ENCODE data around the gene RHBDL3.

DNA sequence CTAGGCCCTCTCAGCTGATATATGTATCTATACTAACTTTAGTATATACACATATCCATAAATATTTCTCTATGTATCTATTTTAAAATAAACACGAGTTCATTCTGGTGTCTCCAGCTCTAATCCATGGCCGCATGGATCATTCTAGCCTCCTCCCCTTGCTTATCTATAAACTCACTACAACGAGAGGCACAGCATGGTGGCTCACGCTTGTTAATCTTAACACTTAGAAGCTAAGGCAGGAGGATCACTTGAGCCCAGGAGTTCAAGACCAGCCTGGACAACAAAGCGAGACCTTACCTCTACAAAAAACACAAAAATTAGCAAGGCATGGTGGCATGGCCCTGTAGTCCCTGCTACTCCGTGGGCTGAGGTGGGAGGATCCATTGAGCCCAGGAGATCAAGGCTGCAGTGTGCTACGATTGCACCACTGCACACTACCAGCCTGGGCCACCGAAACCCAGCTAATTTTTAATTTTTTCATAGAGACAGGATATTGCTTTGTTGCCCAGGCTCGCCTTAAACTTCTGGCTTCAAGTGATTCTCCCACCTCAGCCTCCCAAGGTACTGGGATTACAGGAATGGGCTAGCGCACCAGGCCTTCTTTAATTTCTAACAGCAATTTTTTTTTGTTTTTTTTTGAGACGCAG, 80.4 kb downstream of the RHBDL3 start:
- TF ChIP-seq EZH2 (IDR thresholded peaks at IDR 0.05; ENCODE audit: low read length, unreplicated experiment), result no peak
- TF ChIP-seq, protein P1, sequence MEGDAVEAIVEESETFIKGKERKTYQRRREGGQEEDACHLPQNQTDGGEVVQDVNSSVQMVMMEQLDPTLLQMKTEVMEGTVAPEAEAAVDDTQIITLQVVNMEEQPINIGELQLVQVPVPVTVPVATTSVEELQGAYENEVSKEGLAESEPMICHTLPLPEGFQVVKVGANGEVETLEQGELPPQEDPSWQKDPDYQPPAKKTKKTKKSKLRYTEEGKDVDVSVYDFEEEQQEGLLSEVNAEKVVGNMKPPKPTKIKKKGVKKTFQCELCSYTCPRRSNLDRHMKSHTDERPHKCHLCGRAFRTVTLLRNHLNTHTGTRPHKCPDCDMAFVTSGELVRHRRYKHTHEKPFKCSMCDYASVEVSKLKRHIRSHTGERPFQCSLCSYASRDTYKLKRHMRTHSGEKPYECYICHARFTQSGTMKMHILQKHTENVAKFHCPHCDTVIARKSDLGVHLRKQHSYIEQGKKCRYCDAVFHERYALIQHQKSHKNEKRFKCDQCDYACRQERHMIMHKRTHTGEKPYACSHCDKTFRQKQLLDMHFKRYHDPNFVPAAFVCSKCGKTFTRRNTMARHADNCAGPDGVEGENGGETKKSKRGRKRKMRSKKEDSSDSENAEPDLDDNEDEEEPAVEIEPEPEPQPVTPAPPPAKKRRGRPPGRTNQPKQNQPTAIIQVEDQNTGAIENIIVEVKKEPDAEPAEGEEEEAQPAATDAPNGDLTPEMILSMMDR (conservative IDR thresholded peaks at IDR 0.05; ENCODE audit: low read depth, low read length), result no peak
